ENCODE results near the gene UBE2Q2. TPM values are rescaled to one million over a fixed set of nuclear protein-coding genes. Genes with fewer than 3 reads are reported as not detected.
"Not testable (repeated sequence)": the region's sequence is repeated elsewhere in the genome, so short reads cannot be mapped to it uniquely, and the experiment has no call there.

UBE2Q2 gene
- polyA plus RNA-seq, 3 donors: 10.2 to 44.0 (median 16.9) TPM

- no peak overlapping the region for H3K27ac ChIP-seq (ENCODE audit: low read depth, low read length)
- 70 to 88% (median 85%) methylated on average over 5 of the region's 5 CpGs for WGBS, 3 donors
These were observed 62.0 kb downstream of the UBE2Q2 start for GRCh38 chr15:75905231-75905630.

DNA sequence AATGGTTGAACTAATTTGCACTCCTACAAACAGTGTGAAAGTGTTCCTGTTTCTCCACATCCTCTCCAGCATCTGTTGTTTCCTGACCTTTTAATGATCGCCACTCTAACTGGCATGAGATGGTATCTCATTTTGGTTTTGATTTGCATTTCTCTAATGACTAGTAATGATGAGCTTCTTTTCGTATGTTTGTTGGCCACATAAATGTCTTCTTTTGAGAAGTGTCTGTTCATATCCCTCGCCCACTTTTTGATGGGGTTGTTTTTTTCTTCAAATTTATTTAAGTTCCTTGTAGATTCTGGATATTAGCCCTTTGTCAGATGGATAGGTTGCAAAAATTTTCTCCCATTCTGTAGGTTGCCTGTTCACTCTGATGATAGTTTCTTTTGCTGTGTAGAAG lies 67.1 kb downstream of the UBE2Q2 start:
- WGBS, 3 donors: 89 to 94% (median 91%) methylated on average over 3 of the region's 3 CpGs
- not testable (repeated sequence) for H3K27ac ChIP-seq (ENCODE audit: low read depth, low read length)

GRCh38 chr15:75916978-75917377 lies 73.7 kb downstream of the UBE2Q2 start:
- no peak overlapping the region for H3K27ac ChIP-seq (ENCODE audit: low read depth, low read length)
- WGBS, 3 donors: 16 to 84% (median 81%) methylated on average over 1 of the region's 1 CpG

GRCh38 chr15:75918135-75918534 lies 74.9 kb downstream of the UBE2Q2 start:
- H3K27ac ChIP-seq (ENCODE audit: low read depth, low read length): no peak overlapping the region
- WGBS, 3 donors: 87 to 96% (median 89%) methylated on average over 1 of the region's 1 CpG

GRCh38 chr15:75920079-75920478 lies 76.8 kb downstream of the UBE2Q2 start:
- 97 to 100% (median 97%) methylated on average over 1 of the region's 1 CpG for whole genome bisulfite sequencing, 3 donors
- H3K27ac ChIP-seq (ENCODE audit: low read depth, low read length): no peak overlapping the region

DNA sequence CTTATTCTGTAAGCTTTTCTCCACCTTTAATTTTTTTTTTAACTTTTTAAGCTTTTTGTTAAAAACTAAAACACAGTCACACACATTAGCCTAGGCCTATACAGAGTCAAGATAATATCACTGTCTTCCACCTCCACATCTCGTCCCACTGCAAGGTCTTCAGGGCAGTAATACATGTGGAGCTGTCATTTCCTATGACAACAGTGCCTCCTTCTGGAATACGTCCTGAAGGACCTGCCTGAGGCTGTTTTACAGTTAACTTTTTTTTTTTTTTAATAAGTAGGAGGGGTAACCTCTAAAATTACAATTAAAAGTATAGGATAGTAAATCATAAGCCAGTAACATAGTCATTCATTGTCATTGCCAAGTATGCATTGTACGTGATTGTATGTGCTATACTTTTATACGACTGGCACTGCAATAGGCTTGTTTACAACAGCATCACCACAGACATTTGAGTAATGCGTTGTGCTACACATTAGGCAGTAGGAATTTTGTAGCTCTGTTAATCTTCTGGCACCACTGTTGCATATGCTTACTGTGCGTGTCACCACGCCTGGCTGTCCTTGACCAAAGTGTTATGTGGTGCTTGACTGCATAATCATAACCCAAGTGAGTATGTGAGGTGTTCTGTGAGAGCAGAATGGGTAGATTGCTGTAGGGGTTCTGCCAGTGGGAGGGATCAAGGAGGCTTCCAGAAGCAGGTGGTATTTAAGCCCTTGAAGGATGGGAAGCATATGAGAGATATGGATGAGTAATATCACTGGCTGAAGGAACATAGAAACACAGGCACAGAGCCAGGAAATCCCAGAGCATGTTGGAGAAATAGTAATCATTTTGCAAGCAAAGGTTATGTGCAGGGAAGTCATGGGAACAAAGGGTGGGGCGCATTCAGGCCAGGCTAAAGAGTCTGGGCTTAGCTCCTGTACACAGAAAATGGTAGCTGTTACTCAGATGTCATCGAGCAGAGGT lies 78.8 kb downstream of the UBE2Q2 start:
- no peak overlapping the region for H3K27ac ChIP-seq (ENCODE audit: low read depth, low read length)
- WGBS, 3 donors: 45 to 76% (median 72%) methylated on average over 9 of the region's 9 CpGs

DNA sequence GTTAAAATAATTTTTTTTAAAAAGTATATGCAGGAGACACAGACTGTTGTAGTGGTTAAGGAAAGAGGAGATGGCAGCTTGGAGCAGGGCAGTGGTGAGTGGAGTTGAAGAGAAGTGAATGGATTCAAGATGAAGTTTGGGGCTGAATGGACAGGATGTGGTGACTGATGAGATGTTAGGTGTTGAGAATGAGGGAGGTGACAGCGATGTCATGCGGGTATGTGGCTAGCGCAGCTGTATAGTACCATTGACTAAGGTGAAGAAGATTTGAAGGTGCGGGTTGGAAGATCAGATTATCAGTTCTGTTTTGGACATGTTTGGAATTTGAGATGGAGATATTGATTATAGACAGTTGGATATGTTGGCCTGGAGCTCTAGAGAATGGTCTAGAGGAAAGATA lies 80.5 kb downstream of the UBE2Q2 start:
- WGBS, 3 donors: 95 to 98% (median 95%) methylated on average over 4 of the region's 4 CpGs
- H3K27ac ChIP-seq (ENCODE audit: low read depth, low read length): no peak overlapping the region

DNA sequence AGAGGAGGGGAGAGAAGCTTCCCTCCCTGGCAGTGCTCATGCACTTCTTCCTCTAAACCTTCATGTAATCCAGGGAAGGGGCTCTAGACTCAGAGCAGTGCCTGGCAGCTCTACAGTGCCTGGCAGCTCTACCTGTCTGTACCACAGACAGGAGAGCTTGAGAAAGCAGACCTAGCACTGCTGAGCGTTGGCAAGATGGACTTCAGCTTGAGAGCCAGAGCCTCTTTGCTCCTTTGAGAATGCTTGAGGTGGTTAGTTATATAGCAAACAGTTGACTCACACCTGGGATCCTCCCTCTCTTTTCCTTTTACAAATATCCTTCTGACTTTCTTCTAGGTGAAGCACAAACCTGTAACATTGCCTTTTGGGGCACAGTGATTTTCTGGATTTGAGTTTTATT lies 81.3 kb downstream of the UBE2Q2 start:
- WGBS, 3 donors: 74 to 95% (median 83%) methylated on average over 1 of the region's 1 CpG
- no peak overlapping the region for H3K27ac ChIP-seq (ENCODE audit: low read depth, low read length)

GRCh38 chr15:75925440-75925839 lies 82.2 kb downstream of the UBE2Q2 start:
- H3K27ac ChIP-seq (ENCODE audit: low read depth, low read length): no peak overlapping the region
- WGBS, 3 donors: 36 to 79% (median 56%) methylated on average over 2 of the region's 2 CpGs

DNA sequence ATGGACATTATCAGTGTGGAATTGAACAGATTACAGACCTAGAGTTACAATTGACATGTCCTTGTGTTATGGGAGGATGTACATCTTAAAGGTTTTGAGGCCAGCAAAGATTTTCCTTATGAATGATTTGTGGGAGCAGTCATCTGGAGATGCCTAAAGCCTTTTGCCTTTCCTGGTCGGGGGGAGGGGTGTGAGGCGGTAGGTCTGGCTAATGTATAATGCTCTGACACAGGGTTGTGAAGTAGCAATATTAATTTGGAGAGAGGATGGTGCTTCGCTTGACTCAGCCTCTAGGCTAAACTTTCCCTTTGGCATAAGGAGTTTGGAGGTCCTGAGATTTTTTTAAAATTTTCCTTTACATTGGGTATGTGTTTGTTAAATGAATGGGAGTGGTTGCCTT lies 83.7 kb downstream of the UBE2Q2 start:
- no peak overlapping the region for H3K27ac ChIP-seq (ENCODE audit: low read depth, low read length)
- WGBS, 3 donors: 90 to 94% (median 92%) methylated on average over 3 of the region's 3 CpGs

GRCh38 chr15:75927601-75928000 lies 84.4 kb downstream of the UBE2Q2 start:
- 84 to 90% (median 87%) methylated on average over 4 of the region's 4 CpGs for WGBS, 3 donors
- no peak overlapping the region for H3K27ac ChIP-seq (ENCODE audit: low read depth, low read length)

GRCh38 chr15:75928680-75929608 lies 85.7 kb downstream of the UBE2Q2 start:
- 65 to 80% (median 76%) methylated on average over 9 of the region's 9 CpGs for WGBS, 3 donors
- no peak overlapping the region for H3K27ac ChIP-seq (ENCODE audit: low read depth, low read length)

DNA sequence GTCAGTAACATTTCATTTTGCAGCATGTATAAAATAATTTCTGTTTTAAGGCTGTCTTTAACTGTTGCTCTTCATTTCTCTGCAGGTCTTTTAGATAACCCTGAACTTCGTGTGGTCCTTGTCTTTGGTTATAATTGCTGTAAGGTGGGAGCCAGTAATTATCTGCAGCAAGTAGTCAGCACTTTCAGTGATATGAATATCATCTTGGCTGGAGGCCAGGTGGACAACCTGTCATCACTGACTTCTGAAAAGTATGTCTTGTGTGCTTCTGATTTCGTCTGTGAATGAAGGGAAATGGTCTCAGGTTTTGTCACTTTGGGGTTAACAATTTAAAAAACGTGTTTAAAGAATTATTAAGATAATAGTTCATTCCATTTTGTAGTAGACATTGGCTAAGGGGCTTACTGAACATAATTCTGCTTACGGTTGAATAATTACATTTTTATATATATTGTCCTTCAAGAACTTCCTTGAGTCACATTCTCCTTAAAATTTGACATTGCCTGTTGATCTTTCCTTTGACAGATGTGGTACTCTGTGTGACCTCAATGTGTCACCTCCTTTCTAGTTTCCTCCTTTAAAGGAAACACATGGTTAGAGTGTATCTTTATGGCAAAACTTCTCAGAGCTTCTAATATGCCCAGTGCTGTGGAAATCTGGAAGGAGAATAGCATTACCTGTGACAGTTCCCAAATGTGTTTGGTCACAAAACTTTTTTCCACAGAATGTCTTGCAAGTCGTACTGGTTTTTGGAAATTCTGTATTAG lies 86.7 kb downstream of the UBE2Q2 start:
- 46 to 62% (median 50%) methylated on average over 5 of the region's 5 CpGs for WGBS, 3 donors
- H3K27ac ChIP-seq (ENCODE audit: low read depth, low read length): no peak overlapping the region

DNA sequence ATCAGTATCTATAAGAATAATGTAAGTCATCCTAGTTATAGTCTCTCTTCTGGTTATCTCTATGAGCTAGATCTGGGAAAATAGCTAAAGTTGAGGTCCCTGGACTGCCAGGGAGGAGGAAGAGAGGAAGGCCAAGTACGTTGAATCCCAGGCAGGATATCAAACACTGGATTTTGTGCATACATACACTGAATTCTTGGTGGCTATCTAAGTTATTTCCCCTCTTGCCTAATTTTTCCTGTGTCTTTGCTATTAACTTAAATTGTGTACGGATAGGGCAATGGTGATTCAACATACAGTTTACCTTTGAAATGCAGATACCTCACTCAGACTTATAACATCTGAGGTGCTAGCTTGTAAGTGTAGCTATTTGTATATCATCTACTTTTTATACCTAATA lies 87.6 kb downstream of the UBE2Q2 start:
- 68 to 82% (median 75%) methylated on average over 2 of the region's 2 CpGs for WGBS, 3 donors
- no peak overlapping the region for H3K27ac ChIP-seq (ENCODE audit: low read depth, low read length)

DNA sequence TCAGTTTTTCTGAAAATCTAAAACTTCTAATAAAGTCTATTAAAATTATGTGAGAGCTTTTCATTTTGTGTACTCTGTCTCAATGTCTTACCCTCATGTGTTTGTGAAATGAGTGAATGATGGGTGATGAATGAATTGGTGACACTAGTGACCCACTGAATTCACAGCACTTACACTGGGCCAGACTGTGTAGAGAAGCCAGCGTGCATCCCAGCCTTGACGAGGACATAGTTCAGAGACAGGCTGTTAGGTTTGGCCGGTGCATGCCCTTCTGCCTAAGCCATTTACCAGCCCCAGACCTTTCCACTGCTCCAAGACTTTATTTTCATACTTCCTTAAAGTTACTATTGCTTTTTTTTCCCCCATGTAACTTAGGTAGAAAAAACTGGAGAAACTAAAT lies 99.2 kb downstream of the UBE2Q2 start:
- WGBS, 3 donors: 72 to 85% (median 77%) methylated on average over 3 of the region's 3 CpGs

DNA sequence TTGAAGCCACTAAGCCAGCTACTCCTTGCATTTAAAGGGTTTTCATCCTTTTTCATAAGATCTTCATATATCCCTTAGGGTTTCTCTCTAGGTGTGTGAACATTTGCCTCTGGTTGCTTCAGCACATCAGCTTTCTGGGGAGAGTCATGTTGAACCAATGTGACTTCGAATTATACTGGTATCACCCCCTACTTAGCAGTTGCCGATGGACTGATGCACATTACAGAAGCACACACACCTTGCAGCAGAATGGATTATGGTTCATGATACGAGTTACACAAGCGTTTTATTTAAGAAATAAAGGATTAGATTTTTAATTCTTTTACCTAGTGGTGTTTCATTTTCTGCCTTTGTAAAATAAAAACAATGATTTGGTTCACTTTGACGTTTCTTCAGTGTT lies 100.0 kb downstream of the UBE2Q2 start:
- H3K27ac ChIP-seq (ENCODE audit: low read depth, low read length): no peak overlapping the region
- WGBS, 3 donors: 79 to 83% (median 83%) methylated on average over 5 of the region's 5 CpGs

More for the DNA sequence above, 99.2 kb downstream of the UBE2Q2 start:
- H3K27ac ChIP-seq (ENCODE audit: low read depth, low read length): no peak overlapping the region

DNA sequence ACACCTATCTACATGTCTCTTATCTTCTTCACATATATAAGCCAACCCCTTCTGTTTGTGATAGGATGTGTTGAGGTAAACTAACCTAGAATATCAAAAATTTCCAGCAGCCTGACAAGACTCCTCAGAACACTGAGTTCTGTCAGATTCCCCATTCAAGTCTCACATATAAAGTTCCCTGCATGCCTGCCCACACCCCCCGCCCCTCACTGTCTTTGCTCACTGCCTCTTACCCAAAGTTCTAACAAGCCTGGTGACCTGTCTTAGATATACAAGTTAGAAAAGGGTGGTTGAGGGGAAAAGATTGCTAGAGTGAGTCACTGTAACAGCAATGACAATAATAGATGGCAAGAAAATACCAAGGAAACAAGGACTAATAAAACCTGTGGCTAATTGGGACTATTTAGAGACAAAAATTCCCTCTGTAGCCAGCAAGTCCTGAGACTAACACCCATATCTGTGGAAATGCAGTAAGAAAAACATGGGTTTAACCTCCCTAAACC lies 100.5 kb downstream of the UBE2Q2 start:
- WGBS, 3 donors: 58 to 80% (median 72%) methylated on average over 1 of the region's 1 CpG

DNA sequence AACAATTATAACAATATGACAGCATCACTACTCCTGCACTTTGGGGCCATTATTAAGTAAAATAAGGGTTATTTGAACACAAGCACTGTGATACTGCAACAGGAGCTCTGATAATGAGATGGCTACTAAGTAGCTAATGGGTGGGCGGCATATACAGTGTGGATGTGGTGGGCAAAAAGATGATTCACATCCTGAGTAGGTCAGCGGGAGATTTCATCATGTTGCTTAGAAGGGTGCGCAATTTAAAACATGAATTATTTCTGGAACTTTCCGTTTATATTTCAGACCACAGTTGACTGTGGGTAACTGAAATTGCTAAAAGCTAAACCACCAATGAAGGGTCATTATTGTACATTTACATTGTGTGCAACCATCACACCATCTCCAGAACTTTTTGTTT lies 102.7 kb downstream of the UBE2Q2 start:
- no peak overlapping the region for H3K27ac ChIP-seq (ENCODE audit: low read depth, low read length)
- 42 to 88% (median 59%) methylated on average over 4 of the region's 4 CpGs for WGBS, 3 donors

More for the DNA sequence above, 100.5 kb downstream of the UBE2Q2 start:
- no peak overlapping the region for H3K27ac ChIP-seq (ENCODE audit: low read depth, low read length)
